ENCODE data around the gene TTC7B. TPM values are rescaled to one million over a fixed set of nuclear protein-coding genes. Genes with fewer than 3 reads are reported as not detected.

The TTC7B gene
- total and polyA plus RNA-seq, 2 of the 8 experiments (the other 6 are each of a cell fraction or from before 2014, with no cell fraction given): 23.7 to 34.0 TPM

- Histone ChIP-seq H2BK120ac (replicated peaks; ENCODE audit: low read depth, low read length) (no peak overlapping the region), H2AFZ (ENCODE audit: low read length) (no peak overlapping the region), H2BK20ac (ENCODE audit: low read length) (no peak overlapping the region), H3K56ac (replicated peaks; ENCODE audit: insufficient read length, low read depth, low read length) (no peak overlapping the region), H4K20me1 (replicated peaks in 1 of 2; ENCODE audit: control insufficient read depth in 1 of 2, insufficient read depth in 2 of 2, low read length in 2 of 2) (peaks cover 0 to 2% of the 10 kb centered on the region in 2 experiments), H3K4me1 (replicated peaks in 1 of 4; ENCODE audit: control insufficient read depth in 3 of 4, insufficient read depth in 4 of 4, low read length in 3 of 4) (no peaks in the 10 kb centered on the region), H3K4me3 (ENCODE audit: extremely low read depth in 1 of 4, insufficient read depth in 2 of 4, low read depth in 3 of 4, low read length in 4 of 4) (no peak overlapping the region), H3K23ac (ENCODE audit: insufficient read length) (no peak overlapping the region), H3K4me2 (ENCODE audit: insufficient read depth in 1 of 2, low read depth in 2 of 2, low read length in 2 of 2) (no peak overlapping the region), H3K23me2 (ENCODE audit: low read depth, low read length) (no peaks in the 10 kb centered on the region), H3K18ac (ENCODE audit: extremely low read depth, low read length) (no peak overlapping the region), H3K4ac (replicated peaks; ENCODE audit: insufficient read length, low read depth, low read length) (no peak overlapping the region), H3K27me3 (replicated peaks in 1 of 4; ENCODE audit: control insufficient read depth in 3 of 4, extremely low read depth in 1 of 4, insufficient read depth in 3 of 4, low read length in 3 of 4) (no peaks in the 10 kb centered on the region), H2BK15ac (ENCODE audit: low read length) (no peak overlapping the region), H4K5ac (ENCODE audit: insufficient read length, low read depth, low read length) (no peak overlapping the region), H3K27ac (ENCODE audit: low read depth, low read length) (no peak overlapping the region), H3K9me3 (ENCODE audit: insufficient read depth in 2 of 2, low read depth in 1 of 2, low read length in 1 of 2) (0 out of 4 replicates have a peak, but pooled peaks cover 0 to 2% of the 10 kb centered on the region in 2 experiments), H2BK12ac (ENCODE audit: low read depth, low read length) (no peak overlapping the region), H4K91ac (replicated peaks; ENCODE audit: insufficient read length, low read length) (no peak overlapping the region), H3K14ac (ENCODE audit: insufficient read length) (no peak overlapping the region), H3K79me2 (ENCODE audit: control insufficient read depth in 1 of 2, insufficient read depth in 2 of 2, low read length in 2 of 2) (no peaks in the 10 kb centered on the region), H4K8ac (ENCODE audit: extremely low read depth, insufficient read depth, low read length) (no peak overlapping the region), H3K36me3 (ENCODE audit: control insufficient read depth in 2 of 4, insufficient read depth in 4 of 4, low read length in 3 of 4) (no peaks in the 10 kb centered on the region), H3K9ac (replicated peaks in 1 of 4; ENCODE audit: extremely low read depth in 1 of 4, low read depth in 3 of 4, low read length in 3 of 4) (no peak overlapping the region), H2BK5ac (ENCODE audit: low read depth, low read length) (no peak overlapping the region), H3K79me1 (ENCODE audit: low read depth, low read length) (no peaks in the 10 kb centered on the region), H2AK5ac (ENCODE audit: low read depth, low read length) (no peak overlapping the region)
- CTCF ChIA-PET (ENCODE audit: partially characterized antibody): interaction anchor here (1.2 to 1.6 kb wide), 4 partner anchors 10 to 32 kb away, joined by 3 to 7 read pairs (median 4); no protein-coding TSS in a partner anchor
- FAIRE-seq: no peak
- TF ChIP-seq SIRT6 (IDR thresholded peaks at IDR 0.05; ENCODE audit: low read length): no peak
- no peak for TF ChIP-seq KDM4A (IDR thresholded peaks at IDR 0.05; ENCODE audit: low read depth, low read length, severe bottlenecking)
- TF ChIP-seq, protein P1, sequence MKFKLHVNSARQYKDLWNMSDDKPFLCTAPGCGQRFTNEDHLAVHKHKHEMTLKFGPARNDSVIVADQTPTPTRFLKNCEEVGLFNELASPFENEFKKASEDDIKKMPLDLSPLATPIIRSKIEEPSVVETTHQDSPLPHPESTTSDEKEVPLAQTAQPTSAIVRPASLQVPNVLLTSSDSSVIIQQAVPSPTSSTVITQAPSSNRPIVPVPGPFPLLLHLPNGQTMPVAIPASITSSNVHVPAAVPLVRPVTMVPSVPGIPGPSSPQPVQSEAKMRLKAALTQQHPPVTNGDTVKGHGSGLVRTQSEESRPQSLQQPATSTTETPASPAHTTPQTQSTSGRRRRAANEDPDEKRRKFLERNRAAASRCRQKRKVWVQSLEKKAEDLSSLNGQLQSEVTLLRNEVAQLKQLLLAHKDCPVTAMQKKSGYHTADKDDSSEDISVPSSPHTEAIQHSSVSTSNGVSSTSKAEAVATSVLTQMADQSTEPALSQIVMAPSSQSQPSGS (IDR thresholded peaks at IDR 0.05; ENCODE audit: low read length): no peak
- no peak for TF ChIP-seq RXRA (IDR thresholded peaks at IDR 0.05; ENCODE audit: insufficient read depth, low read depth, low read length)
- POLR2A ChIA-PET (ENCODE audit: partially characterized antibody): no interaction called here
- no peak for DNase-seq (ENCODE audit: low read depth in 1 of 2, low spot score in 2 of 2)
Measured at GRCh38 chr14:90750191-90750590, 66.0 kb downstream of the TTC7B start.
